ENCODE data around the gene SH2D3C. TPM values are rescaled to one million over a fixed set of nuclear protein-coding genes. Genes with fewer than 3 reads are reported as not detected.

SH2D3C gene
- polyA plus RNA-seq, 2 of the 4 experiments (the other 2 are of a cell fraction) = 0.06 TPM

- ChIA-PET POLR2A (interaction anchor here (0.6 to 0.9 kb wide), 3 partner anchors 9 to 16 kb away, joined by 3 to 6 read pairs (median 3); partner anchors contain the start of gene CDK9), CTCF (interaction anchor here (0.9 to 8.5 kb wide), 7 partner anchors 9 to 120 kb away, joined by 3 to 63 read pairs (median 7); partner anchors contain the start of genes CDK9 and TOR2A)
- Histone ChIP-seq H3K4me3 (peak overlapping the region; percentile 85), H3K4me2 (peak overlapping the region; percentile 100), H3K27ac (peak overlapping the region; percentile 93 to 96), H3K9me3 (no peaks in the 10 kb centered on the region), H3K4me1 (peaks cover 38% of the 10 kb centered on the region)
- TF ChIP-seq SMC3 (IDR thresholded peaks at IDR 0.05) (no peak), HMGXB4 (CRISPR knock-in tag; IDR thresholded peaks at IDR 0.05; ENCODE audit: borderline replicate concordance) (no peak), HOXB5 (CRISPR knock-in tag; IDR thresholded peaks at IDR 0.05) (0 out of 2 replicates have a peak, but pooled peaks have one; percentile 22), MAX (IDR thresholded peaks at IDR 0.05) (no peak), MAZ (IDR thresholded peaks at IDR 0.05; ENCODE audit: borderline replicate concordance, low read depth, low read length) (no peak), USF2 (IDR thresholded peaks at IDR 0.05) (no peak), E2F6 (IDR thresholded peaks at IDR 0.05; ENCODE audit: borderline replicate concordance, low read depth) (no peak), POLR2AphosphoS2 (conservative IDR thresholded peaks at IDR 0.05; ENCODE audit: low read length) (no peak), CEBPB (IDR thresholded peaks at IDR 0.05) (0 out of 4 replicates have a peak, but pooled peaks of 1 of the 2 experiments have one; percentile 33), CTCF (IDR thresholded peaks at IDR 0.05) (peak; percentile 20; the same call in 1 of the 3 replicates), FOXS1 (CRISPR knock-in tag; IDR thresholded peaks at IDR 0.05) (no peak)
- FAIRE-seq (no peak), DNase-seq (ENCODE audit: low read depth in 1 of 2, low spot score in 1 of 2) (no peak), ATAC-seq (peak; percentile 45 to 53; a peak in 5 of 6 replicates)
- WGBS (ENCODE audit: missing lambda C conversion rate) = 34% methylated on average over 10 of the region's 10 CpGs
Measured at GRCh38 chr9:127801955-127802575, 23.6 kb upstream of the SH2D3C start.

GRCh38 chr9:127796852-127797370 lies 18.4 kb upstream of the SH2D3C start:
- H3K27ac ChIP-seq = no peak overlapping the region
- no peak for DNase-seq (ENCODE audit: low read depth in 1 of 2, low spot score in 1 of 2)
- no peak for TF ChIP-seq ZSCAN20 (CRISPR knock-in tag; IDR thresholded peaks at IDR 0.05)
- TF ChIP-seq JUNB (IDR thresholded peaks at IDR 0.05) = no peak
- 90% methylated on average over 11 of the region's 11 CpGs for WGBS (ENCODE audit: missing lambda C conversion rate)
- FAIRE-seq = no peak
- POLR2A ChIA-PET = interaction anchor here (0.6 kb wide), 1 partner anchor 58 kb away, joined by 3 read pairs; no protein-coding TSS in a partner anchor
- H3K4me1 ChIP-seq = peaks cover 33% of the 10 kb centered on the region
- CTCF ChIA-PET = interaction anchor here (0.9 to 2.2 kb wide), 5 partner anchors 10 to 124 kb away, joined by 5 to 11 read pairs (median 6); partner anchors contain the start of genes CDK9 and TOR2A
- no peak overlapping the region for H3K4me2 ChIP-seq
- ATAC-seq = no peak; a peak in 1 of 6 replicates
- H3K4me3 ChIP-seq = no peak overlapping the region
- no peaks in the 10 kb centered on the region for H3K9me3 ChIP-seq

- WGBS (ENCODE audit: missing lambda C conversion rate) = 85% methylated on average over 8 of the region's 8 CpGs
- TF ChIP-seq JUN (IDR thresholded peaks at IDR 0.05) (no peak), POLR2AphosphoS2 (conservative IDR thresholded peaks at IDR 0.05; ENCODE audit: low read length) (peak; percentile 78; the same call in 1 of the 2 replicates)
- FAIRE-seq (no peak), DNase-seq (ENCODE audit: low read depth in 1 of 2, low spot score in 1 of 2) (no peak), ATAC-seq (peak; percentile 50 to 65)
- ChIA-PET CTCF (interaction anchor here (0.7 to 2.1 kb wide), 4 partner anchors 9 to 125 kb away, joined by 3 to 6 read pairs (median 6); no protein-coding TSS in a partner anchor), POLR2A (interaction anchor here (0.6 kb wide), 1 partner anchor 58 kb away, joined by 3 read pairs; no protein-coding TSS in a partner anchor)
- H3K4me2 ChIP-seq = no peak overlapping the region
- H3K4me1 ChIP-seq = peaks cover 27% of the 10 kb centered on the region; the same call in 2 of the 3 replicates
- H3K27ac ChIP-seq = no peak overlapping the region
- H3K4me3 ChIP-seq = no peak overlapping the region
- H3K9me3 ChIP-seq = no peaks in the 10 kb centered on the region
Measured at GRCh38 chr9:127796225-127796813, 17.9 kb upstream of the SH2D3C start.

All from A549 (cell line).